Measurements from ENCODE around the gene GPR42.

- no peak for TF ChIP-seq CTCF (IDR thresholded peaks at IDR 0.05)
- no peak for TF ChIP-seq ZFX (IDR thresholded peaks at IDR 0.05; ENCODE audit: borderline replicate concordance)
Observed at GRCh38 chr19:35357867-35358573, 12.8 kb upstream of the GPR42 start, which contains the start of gene FFAR3.
